ENCODE results near the gene HIP1R.

GRCh38 chr12:122862110-122862634 is 26.9 kb downstream of the HIP1R start:
- TF ChIP-seq CTCF (IDR thresholded peaks at IDR 0.05; ENCODE audit: insufficient read depth, low read depth, low read length) (no peak), EZH2 (IDR thresholded peaks at IDR 0.05; ENCODE audit: insufficient read depth, low read length) (no peak)

Measured in astrocyte (in vitro differentiated cells and primary cell).